ENCODE data around the gene BAIAP2L1.

DNA sequence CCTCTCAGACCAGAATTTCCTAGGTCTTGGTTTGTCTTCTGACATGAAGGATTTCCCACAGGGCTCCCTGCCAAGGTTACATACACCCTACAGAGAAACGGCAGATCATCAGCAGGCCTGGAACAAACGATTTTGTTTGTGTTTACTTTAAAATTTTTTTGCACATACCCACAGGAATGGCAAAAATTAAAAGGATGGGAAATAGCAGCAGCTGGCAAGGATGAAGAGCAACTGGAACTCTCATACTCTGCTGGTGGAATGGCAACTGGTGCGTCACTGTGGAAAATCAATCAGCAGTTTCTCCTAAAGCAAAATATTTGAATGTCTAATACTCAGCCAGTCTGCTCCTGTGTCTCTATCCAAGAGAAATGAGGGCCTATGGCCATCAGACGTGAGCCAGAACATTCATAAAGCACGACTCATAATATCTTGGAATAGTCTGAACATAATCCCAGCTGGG is 6.5 kb downstream of the BAIAP2L1 start:
- TF ChIP-seq, protein P1, sequence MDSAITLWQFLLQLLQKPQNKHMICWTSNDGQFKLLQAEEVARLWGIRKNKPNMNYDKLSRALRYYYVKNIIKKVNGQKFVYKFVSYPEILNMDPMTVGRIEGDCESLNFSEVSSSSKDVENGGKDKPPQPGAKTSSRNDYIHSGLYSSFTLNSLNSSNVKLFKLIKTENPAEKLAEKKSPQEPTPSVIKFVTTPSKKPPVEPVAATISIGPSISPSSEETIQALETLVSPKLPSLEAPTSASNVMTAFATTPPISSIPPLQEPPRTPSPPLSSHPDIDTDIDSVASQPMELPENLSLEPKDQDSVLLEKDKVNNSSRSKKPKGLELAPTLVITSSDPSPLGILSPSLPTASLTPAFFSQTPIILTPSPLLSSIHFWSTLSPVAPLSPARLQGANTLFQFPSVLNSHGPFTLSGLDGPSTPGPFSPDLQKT (IDR thresholded peaks at IDR 0.05; ENCODE audit: borderline replicate concordance, low read depth, low read length) = no peak
- TF ChIP-seq ZNF555 (tag by site-specific recombination; conservative IDR thresholded peaks at IDR 0.05) (no peak), ZBTB17 (tag by site-specific recombination; IDR thresholded peaks at IDR 0.05) (no peak), ZNF677 (tag by site-specific recombination; IDR thresholded peaks at IDR 0.05) (no peak), ZBTB7A (tag by site-specific recombination; IDR thresholded peaks at IDR 0.05; ENCODE audit: low read depth) (no peak)
- TF ChIP-seq, protein P2, sequence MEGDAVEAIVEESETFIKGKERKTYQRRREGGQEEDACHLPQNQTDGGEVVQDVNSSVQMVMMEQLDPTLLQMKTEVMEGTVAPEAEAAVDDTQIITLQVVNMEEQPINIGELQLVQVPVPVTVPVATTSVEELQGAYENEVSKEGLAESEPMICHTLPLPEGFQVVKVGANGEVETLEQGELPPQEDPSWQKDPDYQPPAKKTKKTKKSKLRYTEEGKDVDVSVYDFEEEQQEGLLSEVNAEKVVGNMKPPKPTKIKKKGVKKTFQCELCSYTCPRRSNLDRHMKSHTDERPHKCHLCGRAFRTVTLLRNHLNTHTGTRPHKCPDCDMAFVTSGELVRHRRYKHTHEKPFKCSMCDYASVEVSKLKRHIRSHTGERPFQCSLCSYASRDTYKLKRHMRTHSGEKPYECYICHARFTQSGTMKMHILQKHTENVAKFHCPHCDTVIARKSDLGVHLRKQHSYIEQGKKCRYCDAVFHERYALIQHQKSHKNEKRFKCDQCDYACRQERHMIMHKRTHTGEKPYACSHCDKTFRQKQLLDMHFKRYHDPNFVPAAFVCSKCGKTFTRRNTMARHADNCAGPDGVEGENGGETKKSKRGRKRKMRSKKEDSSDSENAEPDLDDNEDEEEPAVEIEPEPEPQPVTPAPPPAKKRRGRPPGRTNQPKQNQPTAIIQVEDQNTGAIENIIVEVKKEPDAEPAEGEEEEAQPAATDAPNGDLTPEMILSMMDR (tag by site-specific recombination; IDR thresholded peaks at IDR 0.05) = no peak
